ENCODE results near the gene KIF12. TPM values are rescaled to one million over a fixed set of nuclear protein-coding genes. Genes with fewer than 3 reads are reported as not detected.

KIF12 gene
- total RNA-seq, 2 experiments from 2014 or later, result not detected

DNA sequence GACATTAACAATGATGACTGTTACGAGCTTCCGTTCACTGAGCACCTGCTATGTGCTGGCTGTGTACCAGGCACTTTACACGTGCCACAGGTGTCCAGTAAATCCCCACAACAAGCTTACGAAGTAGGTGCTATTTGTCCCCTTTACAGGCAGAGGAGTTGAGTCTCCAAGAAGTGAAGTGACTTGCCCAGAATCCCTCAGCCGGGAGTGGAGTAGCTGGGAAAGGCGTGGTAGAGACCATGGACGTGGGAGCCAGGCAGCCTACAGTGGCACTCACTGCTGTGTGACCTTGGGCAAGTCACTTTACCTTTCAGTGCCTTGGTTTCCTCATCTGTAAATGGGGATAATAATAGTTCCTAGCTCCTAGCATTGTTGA lies 20.3 kb downstream of the KIF12 start:
- no peak for DNase-seq
- no peak overlapping the region for H3K27ac Mint-ChIP-seq
- H3K4me1 Mint-ChIP-seq (ENCODE audit: low read depth), result no peaks in the 10 kb centered on the region
- POLR2A ChIA-PET, result no interaction called here
- no peak overlapping the region for H3K4me3 Mint-ChIP-seq
- peaks cover 4% of the 10 kb centered on the region for H3K27me3 Mint-ChIP-seq
- CTCF ChIA-PET, result interaction anchor here (1.9 to 7.5 kb wide), 2 partner anchors 212 to 213 kb away, joined by 8 to 92 read pairs; no protein-coding TSS in a partner anchor
- H3K36me3 Mint-ChIP-seq, result no peaks in the 10 kb centered on the region
- no peaks in the 10 kb centered on the region for H3K9me3 Mint-ChIP-seq
- intact Hi-C loops (cut with micrococcal nuclease), result no loop called here

DNA sequence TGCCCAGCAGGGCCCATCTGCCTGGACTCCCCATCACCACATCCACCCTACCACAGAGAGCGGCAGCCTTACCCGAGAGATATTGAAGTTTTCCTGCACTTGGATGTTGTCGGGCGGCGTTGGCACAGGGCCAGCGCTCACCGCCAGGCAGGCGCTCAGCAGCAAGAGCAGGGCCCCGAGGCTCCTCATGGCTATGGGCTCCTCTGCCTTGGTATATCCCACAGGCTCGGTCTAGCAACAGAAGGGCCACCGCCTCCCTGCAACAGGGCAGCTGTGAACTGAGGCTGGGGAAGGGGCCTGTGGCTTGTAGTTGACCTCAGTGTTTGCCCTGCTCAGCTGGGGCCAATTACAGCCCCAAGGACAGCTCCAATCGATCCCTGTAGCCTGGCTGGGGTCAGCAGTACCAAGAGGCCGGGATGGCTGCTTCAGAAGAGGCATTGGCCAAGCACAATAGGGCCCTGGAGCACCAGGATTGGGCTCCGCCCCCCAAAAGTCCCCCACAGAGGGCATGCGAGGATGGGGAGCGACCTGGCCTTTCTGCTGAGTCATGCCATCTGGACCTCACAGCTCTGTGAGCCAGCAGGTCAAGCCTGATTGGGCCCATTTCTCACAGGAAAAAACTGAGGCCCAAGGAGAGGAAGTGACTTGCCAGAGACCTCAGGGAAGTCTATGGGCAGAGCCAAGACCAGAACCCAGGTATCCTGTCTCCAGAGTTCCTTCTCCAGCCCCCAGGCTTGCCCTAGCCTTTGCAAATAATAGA lies 20.9 kb downstream of the KIF12 start, which contains the start of gene AMBP:
TSS of gene AMBP (minus strand) at position 280 of the 760 bp plus-strand sequence. CDS start at position 189, 91 bp downstream.
- no peak for DNase-seq
- Mint-ChIP-seq H3K9me3 (no peaks in the 10 kb centered on the region), H3K27me3 (peaks cover 4% of the 10 kb centered on the region), H3K4me3 (no peak within 1 kb of the TSS), H3K27ac (no peak within 1 kb of the TSS), H3K4me1 (ENCODE audit: low read depth) (no peaks in the 10 kb centered on the region), H3K36me3 (no peaks in the 10 kb centered on the region)
- ChIA-PET POLR2A (no interaction called here), CTCF (interaction anchor here (1.4 to 1.9 kb wide), 2 partner anchors 77 to 213 kb away, joined by 6 to 8 read pairs; partner anchors contain the start of gene COL27A1)
- intact Hi-C loops (cut with micrococcal nuclease), result no loop called here

DNA sequence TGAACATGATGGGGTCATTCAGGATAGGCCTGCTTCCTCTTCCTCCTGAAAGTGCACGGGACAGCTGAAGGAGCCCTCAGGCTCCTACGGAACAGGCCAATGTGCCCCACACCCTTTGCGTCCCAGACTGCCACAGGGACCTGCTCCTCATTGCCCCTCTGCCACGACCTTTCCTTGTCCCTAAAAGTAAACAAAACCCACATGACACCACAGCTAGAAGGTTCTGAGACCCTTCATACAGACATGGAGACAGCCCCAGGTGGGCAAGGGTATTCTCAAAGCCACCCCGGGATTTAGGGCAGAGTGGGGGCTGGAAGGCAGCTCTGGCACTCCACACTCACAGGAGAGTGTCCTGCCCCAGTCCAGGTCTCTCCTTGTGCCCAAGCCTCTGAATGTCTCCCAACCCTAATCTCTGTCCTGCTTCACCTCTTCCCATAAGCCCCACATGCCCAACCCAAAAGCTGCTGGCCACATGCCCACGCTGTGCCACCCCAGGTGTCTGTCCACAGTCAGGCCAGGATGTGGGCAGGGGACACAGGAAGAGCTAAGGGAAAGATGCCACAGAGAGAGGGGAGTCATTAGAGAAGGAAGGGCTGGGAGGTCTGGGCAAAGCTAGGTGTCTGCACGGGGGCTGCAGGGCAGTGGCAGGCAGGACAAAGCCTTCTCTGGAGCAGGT lies 21.8 kb downstream of the KIF12 start:
- Mint-ChIP-seq H3K27ac (no peak overlapping the region), H3K4me3 (no peak overlapping the region), H3K36me3 (no peaks in the 10 kb centered on the region), H3K27me3 (peaks cover 4% of the 10 kb centered on the region), H3K4me1 (ENCODE audit: low read depth) (no peaks in the 10 kb centered on the region), H3K9me3 (no peaks in the 10 kb centered on the region)
- ChIA-PET POLR2A (no interaction called here), CTCF (interaction anchor here (1.4 to 1.9 kb wide), 2 partner anchors 78 to 213 kb away, joined by 6 to 8 read pairs; partner anchors contain the start of gene COL27A1)
- no peak for DNase-seq
- intact Hi-C loops (cut with micrococcal nuclease), result no loop called here

DNA sequence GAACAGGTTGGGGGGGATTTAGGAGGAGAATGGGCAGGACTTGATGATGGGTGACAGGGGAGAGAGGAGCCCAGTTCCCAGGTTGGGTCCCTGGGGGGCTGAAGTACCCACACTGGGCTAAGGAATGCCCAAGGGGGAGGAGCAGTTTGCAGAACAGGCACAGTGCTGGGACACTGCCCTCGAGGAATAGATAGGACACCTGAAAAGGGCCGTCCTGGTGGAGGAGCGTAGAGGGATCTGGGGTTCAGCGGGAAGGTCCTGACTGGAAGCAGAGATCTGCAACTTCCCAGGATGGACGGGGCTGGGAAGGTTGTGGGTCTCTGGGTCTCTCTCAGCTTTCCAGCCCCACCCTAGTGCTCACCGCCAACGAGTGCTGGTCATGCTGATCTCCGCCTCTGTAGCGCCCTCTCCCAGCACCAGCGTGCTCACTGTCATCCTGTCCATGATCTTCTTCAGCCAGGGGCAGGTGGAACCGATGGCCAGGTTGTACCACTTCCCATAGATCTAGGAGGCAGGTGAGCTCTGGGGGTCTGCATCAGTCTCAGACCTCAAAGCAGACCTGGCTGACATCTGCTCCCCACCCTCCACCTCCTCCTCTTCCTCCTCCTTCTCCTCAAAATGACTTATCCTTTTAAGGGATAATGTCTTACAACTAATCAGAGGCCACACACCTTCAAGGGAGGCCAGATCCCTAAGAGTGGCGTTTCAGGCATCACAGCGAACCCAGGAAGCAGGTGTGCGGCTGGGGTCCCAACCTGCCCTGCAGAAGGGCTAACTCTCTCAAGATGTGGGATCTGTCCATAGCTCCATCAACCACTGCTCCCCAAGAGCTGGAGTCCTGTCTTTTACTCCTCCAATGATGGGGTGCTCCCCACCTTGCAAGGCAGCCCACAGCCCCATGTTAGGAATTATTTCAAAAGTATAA lies 22.6 kb downstream of the KIF12 start:
- peaks cover 4% of the 10 kb centered on the region for H3K27me3 Mint-ChIP-seq
- CTCF ChIA-PET, result interaction anchor here (1.4 to 1.9 kb wide), 2 partner anchors 79 to 214 kb away, joined by 6 to 8 read pairs; partner anchors contain the start of gene COL27A1
- intact Hi-C loops (cut with micrococcal nuclease), result no loop called here
- H3K27ac Mint-ChIP-seq, result no peak overlapping the region
- H3K9me3 Mint-ChIP-seq, result no peaks in the 10 kb centered on the region
- H3K4me3 Mint-ChIP-seq, result no peak overlapping the region
- no peaks in the 10 kb centered on the region for H3K36me3 Mint-ChIP-seq
- DNase-seq, result no peak
- POLR2A ChIA-PET, result no interaction called here
- H3K4me1 Mint-ChIP-seq (ENCODE audit: low read depth), result no peaks in the 10 kb centered on the region

GRCh38 chr9:114075602-114076001 lies 23.5 kb downstream of the KIF12 start:
- Mint-ChIP-seq H3K4me3 (no peak overlapping the region), H3K27me3 (peaks cover 4% of the 10 kb centered on the region), H3K4me1 (ENCODE audit: low read depth) (no peaks in the 10 kb centered on the region), H3K9me3 (no peaks in the 10 kb centered on the region), H3K36me3 (no peaks in the 10 kb centered on the region), H3K27ac (no peak overlapping the region)
- ChIA-PET POLR2A (no interaction called here), CTCF (no interaction called here)
- intact Hi-C loops (cut with micrococcal nuclease), result no loop called here
- no peak for DNase-seq

- POLR2A ChIA-PET, result no interaction called here
- H3K36me3 Mint-ChIP-seq, result no peaks in the 10 kb centered on the region
- H3K4me1 Mint-ChIP-seq (ENCODE audit: low read depth), result no peaks in the 10 kb centered on the region
Measured at GRCh38 chr9:114072184-114073140, 26.6 kb downstream of the KIF12 start.

GRCh38 chr9:114071197-114071795 lies 27.8 kb downstream of the KIF12 start:
- DNase-seq, result no peak

More at GRCh38 chr9:114072184-114073140, 26.6 kb downstream of the KIF12 start:
- CTCF ChIA-PET, result interaction anchor here (1.3 to 4.6 kb wide), 2 partner anchors 10 to 218 kb away, joined by 4 to 21 read pairs; no protein-coding TSS in a partner anchor
- Mint-ChIP-seq H3K9me3 (no peaks in the 10 kb centered on the region), H3K4me3 (no peak overlapping the region), H3K27ac (no peak overlapping the region), H3K27me3 (peaks cover 4% of the 10 kb centered on the region)
- intact Hi-C loops (cut with micrococcal nuclease), result no loop called here
- DNase-seq, result no peak

GRCh38 chr9:114070188-114071103 lies 28.6 kb downstream of the KIF12 start:
- Mint-ChIP-seq H3K27ac (no peak overlapping the region), H3K4me1 (ENCODE audit: low read depth) (no peaks in the 10 kb centered on the region), H3K27me3 (peaks cover 2% of the 10 kb centered on the region), H3K9me3 (no peaks in the 10 kb centered on the region), H3K4me3 (no peak overlapping the region), H3K36me3 (no peaks in the 10 kb centered on the region)
- DNase-seq, result no peak
- CTCF ChIA-PET, result interaction anchor here (1.2 to 4.6 kb wide), 2 partner anchors 12 to 38 kb away, joined by 3 to 21 read pairs; no protein-coding TSS in a partner anchor
- intact Hi-C loops (cut with micrococcal nuclease), result no loop called here
- POLR2A ChIA-PET, result no interaction called here

More at GRCh38 chr9:114071197-114071795, 27.8 kb downstream of the KIF12 start:
- POLR2A ChIA-PET, result no interaction called here
- Mint-ChIP-seq H3K27ac (no peak overlapping the region), H3K27me3 (peaks cover 3% of the 10 kb centered on the region), H3K4me3 (no peak overlapping the region), H3K4me1 (ENCODE audit: low read depth) (no peaks in the 10 kb centered on the region), H3K9me3 (no peaks in the 10 kb centered on the region), H3K36me3 (no peaks in the 10 kb centered on the region)
- intact Hi-C loops (cut with micrococcal nuclease), result no loop called here
- CTCF ChIA-PET, result interaction anchor here (1.2 to 4.6 kb wide), 3 partner anchors 12 to 219 kb away, joined by 3 to 21 read pairs (median 4); no protein-coding TSS in a partner anchor

GRCh38 chr9:114069476-114070187 lies 29.5 kb downstream of the KIF12 start:
- ChIA-PET POLR2A (no interaction called here), CTCF (interaction anchor here (4.6 kb wide), 1 partner anchor 13 kb away, joined by 21 read pairs; no protein-coding TSS in a partner anchor)
- intact Hi-C loops (cut with micrococcal nuclease), result no loop called here
- Mint-ChIP-seq H3K36me3 (no peaks in the 10 kb centered on the region), H3K27me3 (no peaks in the 10 kb centered on the region), H3K4me1 (ENCODE audit: low read depth) (no peaks in the 10 kb centered on the region), H3K27ac (no peak overlapping the region), H3K4me3 (no peak overlapping the region), H3K9me3 (no peaks in the 10 kb centered on the region)
- DNase-seq, result no peak

Data from activated CD4-positive, alpha-beta memory T cell treated with anti-CD3 and anti-CD28 coated beads for 36 hours (primary cell).